A673 (cell line): Measurements from ENCODE around the gene VPS13C. TPM values are rescaled to one million over a fixed set of nuclear protein-coding genes. Genes with fewer than 3 reads are reported as not detected.

Experiments used
- BruUV-seq: library from RNA; stranded (reverse); fragments of 400-500 nt; replicated peaks from 2 replicates; lab custom pipeline; 2021; lab: Mats Ljungman, UMichigan
- CTCF ChIA-PET: fragments of 300-600 bp; sonication (Branson Sonifier 250); formaldehyde crosslinking; loops from one replicate; lab custom pipeline; 2022; ENCODE audit warnings: antibody characterized with exemption; lab: Charles Lee
- POLR2A ChIA-PET: fragments of 300-600 bp; sonication (Branson Sonifier 250); formaldehyde crosslinking; loops from one replicate; lab custom pipeline; 2022; ENCODE audit warnings: antibody characterized with exemption; ENCODE audit not compliant: low non-redundant PET; lab: Charles Lee
- DNase-seq: peaks from one replicate; pipeline ENCODE4 v3.0.0-alpha.2; 2015; ENCODE audit warnings: low spot score
- H3K27ac ChIP-seq: fragments of 200-600 bp; sonication (generic); 2 replicates; pipeline ENCODE4 v1.5.1; 2016; ENCODE audit warnings: mixed run types, low read depth, mild to moderate bottlenecking, mixed read lengths, antibody characterized with exemption, low read length; ENCODE audit not compliant: poor library complexity, severe bottlenecking
- H3K27me3 ChIP-seq: fragments of 200-600 bp; sonication (generic); replicated peaks from 2 replicates; pipeline ENCODE4 v1.6.1; 2017; ENCODE audit warnings: mixed run types, low read depth, mild to moderate bottlenecking, mixed read lengths, antibody characterized with exemption, low read length; ENCODE audit not compliant: insufficient read depth, poor library complexity
- H3K36me3 ChIP-seq: fragments of 200-600 bp; sonication (generic); 2 replicates; pipeline ENCODE4 v1.6.1; 2016; ENCODE audit warnings: mixed run types, mild to moderate bottlenecking, mixed read lengths, antibody characterized with exemption, low read length; ENCODE audit not compliant: insufficient read depth, poor library complexity, severe bottlenecking
- H3K4me1 ChIP-seq: fragments of 200-600 bp; sonication (generic); 2 replicates; pipeline ENCODE4 v1.6.1; 2017; ENCODE audit warnings: mixed run types, mild to moderate bottlenecking, mixed read lengths, antibody characterized with exemption, low read length; ENCODE audit not compliant: insufficient read depth, poor library complexity, severe bottlenecking
- H3K4me3 ChIP-seq: fragments of 200-600 bp; sonication (generic); 2 replicates; pipeline ENCODE4 v1.5.1; 2016; ENCODE audit warnings: low read depth, mixed run types, mild to moderate bottlenecking, mixed read lengths, low read length; ENCODE audit not compliant: poor library complexity, severe bottlenecking
- H3K9me3 ChIP-seq: fragments of 200-600 bp; sonication (generic); 2 replicates; pipeline ENCODE4 v1.6.1; 2016; ENCODE audit warnings: mixed run types, low read depth, mild to moderate bottlenecking, mixed read lengths, antibody characterized with exemption, low read length; ENCODE audit not compliant: poor library complexity, severe bottlenecking
- EZH2 ChIP-seq: fragments of 200-600 bp; sonication (generic); IDR thresholded peaks from 2 replicates; pipeline ENCODE4 v1.6.1; 2017; ENCODE audit warnings: borderline replicate concordance, low read depth, mild to moderate bottlenecking, mixed read lengths, antibody characterized with exemption, low read length; ENCODE audit not compliant: poor library complexity, severe bottlenecking
- intact Hi-C: fragments of 100-400 bp; cut with micrococcal nuclease; formaldehyde crosslinking; loops from one replicate; pipeline ENCODE4 v1.10.0; 2022; ENCODE audit not compliant: unreplicated experiment
- total RNA-seq: library from RNA; stranded (reverse); gene quantifications from 2 replicates; pipeline ENCODE4 v1.2.3, GENCODE V29; 2021
- TF ChIP-seq, protein P1 (sequence below): fragments of 300-800, 200-600 bp; sonication (generic); conservative IDR thresholded peaks from 2 replicates; pipeline ENCODE4 v1.5.1; 2017; ENCODE audit warnings: low read depth, mild to moderate bottlenecking, antibody characterized with exemption, low read length, moderate library complexity, mixed read lengths

The VPS13C gene
- total RNA-seq, 1 experiment from 2014 or later, result 31.0 TPM

DNA sequence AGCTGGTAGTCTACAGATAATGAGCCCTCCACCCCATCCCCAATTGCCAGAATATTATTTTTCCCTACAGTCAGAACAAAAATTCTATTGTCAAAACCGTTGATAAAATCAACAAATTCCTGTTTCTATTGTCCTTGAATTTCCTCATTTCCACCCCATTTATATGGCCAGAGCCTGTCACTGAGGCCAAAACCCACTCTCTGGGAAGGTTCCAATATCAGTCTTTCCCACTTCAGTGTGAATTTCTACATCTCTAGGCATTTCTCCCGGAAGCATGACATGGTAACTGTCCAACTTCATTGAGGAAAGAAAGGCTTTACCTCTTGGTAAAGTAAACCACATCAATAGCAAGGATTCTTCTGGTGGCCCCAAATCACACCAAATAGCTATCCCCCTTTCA, 48.2 kb upstream of the VPS13C start:
- Histone ChIP-seq H3K27me3 (no peaks in the 10 kb centered on the region), H3K4me1 (peaks cover 8% of the 10 kb centered on the region), H3K27ac (no peak overlapping the region), H3K9me3 (no peaks in the 10 kb centered on the region), H3K4me3 (no peak overlapping the region), H3K36me3 (no peaks in the 10 kb centered on the region)
- no peak for DNase-seq
- TF ChIP-seq, protein P1, sequence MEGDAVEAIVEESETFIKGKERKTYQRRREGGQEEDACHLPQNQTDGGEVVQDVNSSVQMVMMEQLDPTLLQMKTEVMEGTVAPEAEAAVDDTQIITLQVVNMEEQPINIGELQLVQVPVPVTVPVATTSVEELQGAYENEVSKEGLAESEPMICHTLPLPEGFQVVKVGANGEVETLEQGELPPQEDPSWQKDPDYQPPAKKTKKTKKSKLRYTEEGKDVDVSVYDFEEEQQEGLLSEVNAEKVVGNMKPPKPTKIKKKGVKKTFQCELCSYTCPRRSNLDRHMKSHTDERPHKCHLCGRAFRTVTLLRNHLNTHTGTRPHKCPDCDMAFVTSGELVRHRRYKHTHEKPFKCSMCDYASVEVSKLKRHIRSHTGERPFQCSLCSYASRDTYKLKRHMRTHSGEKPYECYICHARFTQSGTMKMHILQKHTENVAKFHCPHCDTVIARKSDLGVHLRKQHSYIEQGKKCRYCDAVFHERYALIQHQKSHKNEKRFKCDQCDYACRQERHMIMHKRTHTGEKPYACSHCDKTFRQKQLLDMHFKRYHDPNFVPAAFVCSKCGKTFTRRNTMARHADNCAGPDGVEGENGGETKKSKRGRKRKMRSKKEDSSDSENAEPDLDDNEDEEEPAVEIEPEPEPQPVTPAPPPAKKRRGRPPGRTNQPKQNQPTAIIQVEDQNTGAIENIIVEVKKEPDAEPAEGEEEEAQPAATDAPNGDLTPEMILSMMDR, result no peak
- POLR2A ChIA-PET, result no interaction called here
- BruUV-seq, result no TSS peak
- CTCF ChIA-PET, result no interaction called here
- intact Hi-C loops, result no loop called here

DNA sequence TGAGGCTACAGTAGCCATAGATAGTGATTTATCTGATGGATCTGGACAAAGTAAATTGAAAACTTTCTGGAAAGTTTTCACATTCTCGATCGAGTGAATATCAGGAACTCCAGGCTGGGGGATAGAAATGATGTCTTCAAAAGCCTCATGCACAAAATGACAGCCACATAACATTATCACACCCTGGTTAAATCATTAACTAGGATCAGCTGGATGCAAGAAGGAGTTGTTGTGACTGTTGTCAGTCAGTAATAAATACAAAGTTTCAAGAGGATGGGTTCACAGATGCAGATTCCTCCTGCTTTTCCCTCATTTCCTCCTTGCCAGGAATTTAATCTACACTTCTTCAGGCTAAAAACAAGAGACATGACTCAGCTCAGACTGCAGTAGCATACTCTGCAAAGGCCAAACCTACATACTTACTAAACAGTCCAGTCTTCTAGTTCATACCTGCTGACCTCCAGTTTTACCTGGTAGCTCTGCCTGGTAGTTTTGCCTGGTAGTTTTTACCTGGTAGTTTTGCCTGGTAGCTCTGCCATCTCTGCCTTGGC, 47.4 kb upstream of the VPS13C start:
- H3K27me3 ChIP-seq, result no peaks in the 10 kb centered on the region
- no TSS peak for BruUV-seq
- CTCF ChIA-PET, result no interaction called here
- POLR2A ChIA-PET, result no interaction called here
- TF ChIP-seq, protein P1, result no peak
- no peak for TF ChIP-seq EZH2
- H3K9me3 ChIP-seq, result no peaks in the 10 kb centered on the region
- H3K4me3 ChIP-seq, result no peak overlapping the region
- peaks cover 8% of the 10 kb centered on the region for H3K4me1 ChIP-seq
- no peaks in the 10 kb centered on the region for H3K36me3 ChIP-seq
- intact Hi-C loops, result no loop called here
- no peak for DNase-seq
- H3K27ac ChIP-seq, result no peak overlapping the region

DNA sequence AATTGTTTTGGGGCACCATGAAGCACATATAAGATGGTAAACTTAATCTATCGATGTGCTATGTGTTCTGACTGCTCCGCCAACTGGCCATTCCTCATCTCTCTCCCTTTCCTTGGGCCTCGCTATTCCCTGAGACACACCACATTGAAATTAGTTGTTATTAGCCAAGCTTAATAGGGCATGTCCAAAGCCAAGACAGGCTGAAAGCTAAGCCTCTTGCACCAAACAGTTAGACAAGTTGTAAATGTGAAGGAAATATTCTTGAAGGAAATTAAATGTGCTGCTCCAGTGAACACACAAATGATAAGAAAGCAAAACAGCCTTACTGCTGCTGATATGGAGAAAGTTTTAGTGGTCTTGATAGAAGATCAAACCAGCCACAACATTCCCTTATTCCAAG, 45.8 kb upstream of the VPS13C start:
- ChIA-PET POLR2A (no interaction called here), CTCF (no interaction called here)
- DNase-seq, result no peak

More for the DNA sequence above, 45.8 kb upstream of the VPS13C start:
- Histone ChIP-seq H3K27me3 (no peaks in the 10 kb centered on the region), H3K36me3 (no peaks in the 10 kb centered on the region), H3K9me3 (no peaks in the 10 kb centered on the region), H3K4me1 (peaks cover 8% of the 10 kb centered on the region), H3K27ac (no peak overlapping the region), H3K4me3 (no peak overlapping the region)
- no TSS peak for BruUV-seq
- no peak for TF ChIP-seq EZH2
- TF ChIP-seq, protein P1, result no peak
- intact Hi-C loops, result no loop called here
